NCI-H1092 (cell line): ENCODE data around the gene CPA4.

Experiments
- DNase-seq: peaks from one replicate; lab custom pipeline; 2025; lab: John Stamatoyannopoulos, UW

CPA4 gene

GRCh38 chr7:130275826-130276297 is 17.1 kb upstream of the CPA4 start:
- DNase-seq: no peak

GRCh38 chr7:130276796-130277762 is 15.9 kb upstream of the CPA4 start:
- no peak for DNase-seq

GRCh38 chr7:130277763-130278643 is 15.0 kb upstream of the CPA4 start:
- DNase-seq: peak; percentile 33

GRCh38 chr7:130278860-130279259 is 14.1 kb upstream of the CPA4 start:
- DNase-seq: no peak

- DNase-seq: no peak
These were observed 13.7 kb upstream of the CPA4 start for GRCh38 chr7:130279286-130279685.

GRCh38 chr7:130279906-130280305 is 13.1 kb upstream of the CPA4 start:
- no peak for DNase-seq

GRCh38 chr7:130281260-130281659 is 11.7 kb upstream of the CPA4 start:
- no peak for DNase-seq

- no peak for DNase-seq
These were observed 6.1 kb upstream of the CPA4 start for GRCh38 chr7:130286881-130287280.

- no peak for DNase-seq
These were observed 4.8 kb upstream of the CPA4 start for GRCh38 chr7:130288168-130288567.

GRCh38 chr7:130288829-130289228 is 4.1 kb upstream of the CPA4 start:
- DNase-seq: no peak

- DNase-seq: no peak
These were observed 3.5 kb upstream of the CPA4 start for GRCh38 chr7:130289478-130289877.

- DNase-seq: no peak
These were observed 2.2 kb upstream of the CPA4 start for GRCh38 chr7:130290745-130291144.

GRCh38 chr7:130293521-130293920 is 560 bp downstream of the CPA4 start:
- DNase-seq: no peak

- DNase-seq: no peak
These were observed 1.4 kb downstream of the CPA4 start for GRCh38 chr7:130294314-130294713.

- DNase-seq: no peak
These were observed 3.4 kb downstream of the CPA4 start for GRCh38 chr7:130296221-130296951.

- DNase-seq: peak; percentile 62
These were observed 4.9 kb downstream of the CPA4 start for GRCh38 chr7:130297628-130298543.

- DNase-seq: no peak
These were observed 5.8 kb downstream of the CPA4 start for GRCh38 chr7:130298544-130299326.

- no peak for DNase-seq
These were observed 6.9 kb downstream of the CPA4 start for GRCh38 chr7:130299866-130300265.

- no peak for DNase-seq
These were observed 8.6 kb downstream of the CPA4 start for GRCh38 chr7:130301501-130302020.

GRCh38 chr7:130302649-130303048 is 9.7 kb downstream of the CPA4 start:
- no peak for DNase-seq
